GM19372 (cell line): Measurements from ENCODE around the gene HRAS.
"Not testable (repeated sequence)": the region's sequence is repeated elsewhere in the genome, so short reads cannot be mapped to it uniquely, and the experiment has no call there.

Experiments used
- ATAC-seq: cut with Tn5 transposase; IDR thresholded peaks from one replicate; pipeline ENCODE4 v1.9.1; 2021; ENCODE audit warnings: mild to moderate bottlenecking, low read depth, moderate library complexity; ENCODE audit not compliant: unreplicated experiment

HRAS gene

DNA sequence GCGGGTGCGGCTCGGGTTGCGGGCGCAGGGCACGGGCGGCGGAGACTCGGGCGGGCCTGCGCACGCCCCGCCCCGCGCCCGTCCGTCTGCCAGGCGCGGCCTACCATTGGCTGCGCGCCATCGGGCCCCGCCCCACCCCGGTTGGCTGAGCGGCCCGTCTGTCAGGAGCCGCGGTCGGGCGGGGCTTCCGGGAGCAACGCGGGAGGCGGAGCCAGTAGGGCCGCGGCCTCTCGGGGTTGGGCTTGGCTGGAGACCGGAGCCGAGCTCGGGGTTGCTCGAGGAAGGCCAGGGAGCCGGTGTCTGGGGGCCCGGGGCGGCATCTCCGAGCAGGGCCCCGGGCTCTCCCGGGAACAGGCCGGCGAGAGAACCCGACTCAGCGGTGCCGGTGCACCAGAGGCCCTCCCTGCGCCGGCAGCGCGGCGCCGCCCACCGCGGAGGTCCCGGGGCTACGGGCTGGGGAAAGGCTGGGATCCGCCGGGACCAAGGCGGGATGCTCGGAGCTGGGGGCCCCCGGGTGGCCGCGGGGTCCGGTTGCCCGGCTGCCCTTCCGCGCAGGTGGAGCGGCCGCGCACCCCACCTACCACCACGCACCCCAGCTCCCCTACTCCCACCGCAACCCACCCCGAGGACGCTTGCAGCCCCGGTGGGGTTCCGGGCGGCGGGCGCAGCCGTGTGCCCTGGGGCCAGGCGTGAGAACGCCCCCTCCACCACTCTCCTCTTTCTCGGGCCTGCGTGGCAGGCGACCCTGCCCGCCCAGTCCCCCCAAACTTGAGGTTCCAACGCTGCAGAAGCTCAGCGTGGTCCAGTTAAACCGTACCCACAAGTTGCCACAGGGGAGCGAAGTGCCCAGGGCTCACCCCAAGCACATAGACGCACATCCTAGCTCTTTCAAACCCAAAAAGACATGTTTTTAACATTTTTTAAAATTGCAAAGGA lies at the start of gene HRAS:
Gene HRAS (minus strand): TSS at position 58 of the 936 bp plus-strand sequence.
- ATAC-seq, result peak; percentile 65

DNA sequence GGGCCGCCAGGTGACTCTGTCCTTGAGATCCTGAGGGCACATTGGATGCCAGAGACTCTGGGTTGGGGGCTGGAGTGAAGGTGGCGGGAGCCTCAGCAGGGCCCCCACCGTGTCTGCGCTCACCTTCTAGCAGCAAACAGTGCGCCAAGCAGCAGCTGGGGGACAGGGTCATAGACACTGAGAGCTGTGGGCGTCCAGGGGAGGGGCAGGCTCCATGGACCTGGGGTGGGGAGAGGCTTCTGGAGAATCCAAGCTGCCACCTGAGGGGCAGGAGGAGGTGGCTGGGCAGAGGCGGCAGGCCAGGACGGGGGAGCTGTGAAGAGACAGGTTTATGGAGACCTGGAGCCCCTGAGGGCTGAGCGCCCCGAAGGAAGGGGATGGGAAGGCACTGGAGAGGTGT lies 48.9 kb upstream of the HRAS start:
- ATAC-seq, result no peak

DNA sequence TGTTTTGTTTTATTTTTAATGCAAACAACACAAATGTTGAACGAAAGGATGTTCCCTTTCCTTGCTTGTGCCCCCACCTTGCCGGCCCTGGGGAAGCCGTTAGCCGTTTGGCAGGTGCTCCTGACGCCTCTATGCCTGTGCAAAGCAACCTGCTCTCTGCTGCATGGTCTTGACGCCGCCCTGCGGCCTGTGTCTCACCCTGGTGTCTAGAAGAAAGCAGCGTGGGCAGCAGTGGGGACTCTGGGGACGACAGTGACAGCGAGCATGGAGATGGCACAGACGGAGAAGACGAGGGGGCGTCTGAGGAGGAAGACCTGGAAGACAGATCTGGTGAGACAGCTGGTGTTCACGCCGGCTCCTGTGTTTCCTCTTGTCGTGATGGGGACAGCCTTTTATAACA lies 46.4 kb upstream of the HRAS start:
- ATAC-seq, result no peak

DNA sequence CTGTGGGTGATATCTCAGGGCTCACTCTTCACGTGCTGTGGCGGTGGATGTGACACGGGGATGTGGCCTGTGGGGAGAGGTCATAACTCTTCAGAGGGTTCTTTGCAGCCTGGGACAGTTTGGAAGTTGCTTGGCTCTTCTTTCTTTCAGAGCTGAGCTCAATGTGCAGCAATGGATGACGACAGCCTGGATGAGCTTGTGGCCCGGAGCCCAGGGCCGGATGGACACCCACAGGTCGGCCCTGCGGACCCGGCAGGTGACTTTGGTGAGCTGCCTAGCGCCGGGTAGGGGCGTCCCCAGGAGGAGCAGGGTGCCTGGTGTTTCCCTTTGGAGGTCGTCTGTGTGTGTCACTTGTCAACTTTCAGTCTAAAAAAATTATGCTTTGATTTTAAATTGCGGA lies 46.0 kb upstream of the HRAS start:
- ATAC-seq, result no peak

DNA sequence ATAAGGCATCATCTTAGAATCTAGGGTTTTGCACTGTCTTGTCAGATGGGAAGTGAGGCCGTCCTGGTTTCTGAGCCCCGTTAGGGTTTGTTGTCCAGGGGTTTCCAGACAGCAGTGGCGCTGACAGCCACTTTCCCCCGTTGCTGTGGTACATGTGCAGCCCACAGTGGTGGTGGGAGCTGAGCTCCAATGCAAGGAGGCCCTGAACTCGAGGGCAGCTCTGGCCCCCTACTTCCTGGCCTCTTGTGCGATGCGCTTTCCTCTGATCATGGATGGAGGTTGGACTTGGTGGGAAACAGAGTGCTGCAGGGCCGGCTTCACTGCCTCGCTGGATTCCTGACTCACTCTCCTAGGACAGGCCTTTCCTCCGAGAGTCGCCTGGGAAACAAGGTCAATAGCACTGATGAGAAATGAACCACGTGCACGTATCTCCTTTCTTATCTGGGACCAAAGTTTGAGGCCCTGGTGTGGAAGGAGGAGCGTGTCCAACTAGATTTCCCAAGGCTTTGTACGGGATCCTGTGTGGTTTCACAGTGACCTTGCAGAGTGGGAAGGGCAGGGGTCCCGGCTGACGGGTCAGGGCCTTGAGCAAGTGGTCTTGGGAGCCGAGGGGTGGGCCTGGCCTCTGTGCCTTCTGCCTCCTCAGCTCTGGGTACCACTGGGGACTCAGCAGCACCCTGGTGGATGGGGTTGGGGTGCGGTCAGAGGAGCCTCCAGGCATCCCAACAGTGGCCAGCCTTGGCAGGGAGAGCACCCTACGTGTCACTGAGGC lies 44.6 kb upstream of the HRAS start:
- no peak for ATAC-seq

DNA sequence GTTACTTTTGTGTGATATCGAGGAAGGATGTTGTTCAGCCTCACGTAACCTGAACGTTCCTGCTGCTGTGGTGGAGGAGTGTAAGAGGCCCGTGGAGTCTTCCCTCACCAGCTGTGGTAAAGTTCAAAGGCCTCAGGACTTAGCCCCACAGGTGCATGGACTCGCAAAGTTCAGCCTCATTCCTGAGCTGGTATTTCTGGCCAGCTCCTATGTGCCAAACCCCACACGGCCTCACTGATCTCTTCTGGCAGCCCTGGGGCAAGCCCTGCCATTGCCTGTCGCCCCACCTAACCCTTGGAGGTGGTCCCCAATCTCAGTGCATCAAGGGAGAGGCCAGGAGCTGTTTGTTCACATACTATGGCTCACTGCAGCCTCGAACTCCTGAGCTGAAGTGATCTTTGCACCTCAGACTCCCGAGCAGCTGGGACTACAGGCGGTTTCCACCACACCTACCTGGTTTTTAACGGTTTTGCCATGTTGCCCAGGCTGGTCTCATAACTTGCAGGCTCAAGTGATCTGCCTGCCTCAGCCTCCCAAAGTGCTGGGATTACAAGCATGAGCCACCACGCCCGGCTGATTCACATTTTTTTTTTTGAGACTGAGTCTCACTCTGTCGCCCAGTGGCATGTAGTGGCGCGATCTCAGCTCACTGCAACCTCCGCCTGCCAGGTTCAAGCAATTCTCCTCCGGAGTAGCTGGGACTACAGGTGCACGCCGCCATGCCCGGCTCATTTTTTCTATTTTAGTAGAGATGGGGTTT lies 43.1 kb upstream of the HRAS start:
- no peak for ATAC-seq

DNA sequence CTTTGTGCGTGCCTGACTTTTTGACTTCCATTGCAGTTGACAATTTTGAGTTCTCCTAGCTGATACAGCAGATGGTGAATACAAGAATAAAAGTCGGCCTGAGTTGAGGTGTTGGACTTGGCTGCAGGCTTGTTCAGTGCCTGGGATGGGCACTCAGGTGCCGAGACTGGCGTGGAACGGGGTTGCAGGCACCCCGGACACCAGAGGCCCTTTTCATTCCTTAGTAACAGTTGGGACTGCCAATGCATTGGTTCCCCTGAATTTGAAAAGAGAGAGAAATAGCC lies 42.2 kb upstream of the HRAS start:
- ATAC-seq, result no peak

DNA sequence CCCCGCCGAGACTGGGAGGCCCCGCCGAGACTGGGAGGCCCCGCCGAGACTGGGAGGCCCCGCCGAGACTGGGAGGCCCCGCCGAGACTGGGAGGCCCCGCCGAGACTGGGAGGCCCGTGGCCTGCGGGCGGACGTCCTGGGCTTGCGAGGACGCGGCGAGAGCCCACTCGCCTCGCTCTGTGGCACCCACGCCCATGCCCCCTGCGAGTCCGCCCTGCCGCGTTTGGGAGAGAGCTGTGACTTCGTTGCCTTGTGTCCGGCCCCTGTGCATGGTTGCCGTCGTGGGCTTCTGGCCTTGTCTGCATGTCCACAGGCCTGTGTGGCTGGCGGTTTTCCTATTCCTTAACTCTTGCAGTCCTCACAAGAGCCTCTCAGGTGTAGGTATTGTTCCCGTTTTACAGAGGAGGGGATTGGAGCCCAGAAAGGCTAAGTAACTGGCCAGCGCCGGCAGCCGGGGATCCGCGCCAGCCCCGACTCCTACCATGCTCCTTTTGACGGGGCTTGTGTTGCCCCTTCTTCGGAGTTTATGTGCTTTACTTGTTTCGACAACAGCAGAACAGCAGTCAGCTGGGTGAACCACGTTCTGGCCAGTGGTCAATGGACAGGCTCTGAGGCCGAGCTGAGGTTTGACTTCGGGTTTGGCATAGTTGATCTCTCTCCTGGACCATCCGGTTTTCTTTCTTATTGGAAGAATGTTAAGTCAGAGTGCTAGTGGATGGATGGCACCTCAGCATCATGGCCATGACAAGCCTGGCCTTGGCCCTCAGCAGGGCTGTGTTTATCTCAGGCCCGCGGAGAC lies 41.6 kb upstream of the HRAS start:
- no peak for ATAC-seq

DNA sequence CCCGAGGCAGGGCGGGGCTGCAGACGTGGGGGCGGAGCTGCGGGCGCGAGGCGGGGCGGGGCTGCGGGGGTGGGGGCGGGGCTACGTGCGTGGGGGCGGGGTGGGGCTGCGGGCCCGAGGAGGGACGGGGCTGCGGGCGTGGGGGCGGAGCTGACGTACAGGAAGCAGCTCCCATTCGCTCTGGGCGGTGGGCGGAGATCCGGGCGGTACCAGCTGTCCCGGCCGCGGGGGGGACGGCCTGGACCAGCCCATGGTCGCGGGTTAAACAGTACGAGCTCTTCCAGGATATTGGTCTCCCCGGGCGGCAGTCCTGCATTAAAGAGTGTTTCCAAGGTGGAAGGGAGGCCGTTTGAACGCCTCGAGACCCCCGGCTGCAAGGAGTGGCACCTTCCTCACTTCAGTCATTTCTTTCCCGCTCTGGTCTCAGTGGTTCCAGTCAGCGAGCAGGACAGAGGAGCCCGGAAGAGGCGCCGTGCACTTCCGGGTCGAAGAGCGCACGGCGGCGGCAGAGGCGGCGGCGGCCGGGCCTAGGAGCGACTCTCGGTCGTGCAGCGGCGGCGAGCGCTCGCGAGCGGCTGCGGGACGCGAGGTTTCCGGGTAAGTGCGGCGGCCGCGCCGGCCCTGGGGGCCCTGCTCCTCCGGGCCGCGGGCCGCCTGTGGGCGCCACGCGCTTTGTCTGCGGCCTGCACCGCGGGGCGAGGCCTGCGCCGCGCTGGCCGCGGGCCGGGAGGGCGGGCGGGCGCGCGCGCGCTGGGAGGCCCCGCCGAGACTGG lies 40.8 kb upstream of the HRAS start, which contains the start of gene PHRF1:
Gene PHRF1 (plus strand): TSS at position 475 of the 773 bp plus-strand sequence. CDS start 5,043 bp downstream, outside the sequence.
- ATAC-seq, result peak; percentile 78

DNA sequence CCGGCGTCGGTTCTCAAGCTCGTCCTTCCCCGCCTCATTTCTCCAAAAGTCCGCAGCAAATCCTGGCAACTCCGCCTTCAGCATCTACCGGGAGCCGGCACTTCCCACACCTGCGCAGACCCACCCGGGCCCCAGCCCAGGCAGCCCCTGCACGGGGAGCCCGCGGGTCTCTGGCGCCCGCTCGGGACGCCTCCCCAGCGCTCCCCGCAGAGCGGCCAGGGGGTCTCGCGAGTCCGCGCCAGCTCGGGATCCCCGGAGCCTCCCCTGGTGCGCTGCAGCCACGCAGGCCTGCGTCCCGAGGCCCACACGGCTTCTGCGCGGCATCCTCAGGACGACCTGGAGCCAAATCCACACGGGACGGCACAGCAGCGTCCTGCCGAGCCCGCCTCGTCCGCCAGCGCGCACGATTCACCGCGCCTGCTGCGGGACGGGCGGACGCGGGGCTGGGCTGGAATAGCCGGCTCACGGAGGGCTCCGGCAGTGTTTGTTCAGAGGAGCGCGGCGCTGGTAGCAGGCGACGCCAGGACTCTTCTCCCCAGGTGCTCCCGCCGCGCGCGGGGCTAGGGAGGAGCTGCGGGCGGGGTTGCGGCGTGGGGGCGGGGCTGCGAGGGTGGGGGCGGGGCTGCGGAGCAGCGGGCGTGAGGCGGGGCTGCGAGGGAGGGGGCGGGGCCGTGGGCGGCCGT lies 40.1 kb upstream of the HRAS start:
- ATAC-seq, result peak; percentile 36

DNA sequence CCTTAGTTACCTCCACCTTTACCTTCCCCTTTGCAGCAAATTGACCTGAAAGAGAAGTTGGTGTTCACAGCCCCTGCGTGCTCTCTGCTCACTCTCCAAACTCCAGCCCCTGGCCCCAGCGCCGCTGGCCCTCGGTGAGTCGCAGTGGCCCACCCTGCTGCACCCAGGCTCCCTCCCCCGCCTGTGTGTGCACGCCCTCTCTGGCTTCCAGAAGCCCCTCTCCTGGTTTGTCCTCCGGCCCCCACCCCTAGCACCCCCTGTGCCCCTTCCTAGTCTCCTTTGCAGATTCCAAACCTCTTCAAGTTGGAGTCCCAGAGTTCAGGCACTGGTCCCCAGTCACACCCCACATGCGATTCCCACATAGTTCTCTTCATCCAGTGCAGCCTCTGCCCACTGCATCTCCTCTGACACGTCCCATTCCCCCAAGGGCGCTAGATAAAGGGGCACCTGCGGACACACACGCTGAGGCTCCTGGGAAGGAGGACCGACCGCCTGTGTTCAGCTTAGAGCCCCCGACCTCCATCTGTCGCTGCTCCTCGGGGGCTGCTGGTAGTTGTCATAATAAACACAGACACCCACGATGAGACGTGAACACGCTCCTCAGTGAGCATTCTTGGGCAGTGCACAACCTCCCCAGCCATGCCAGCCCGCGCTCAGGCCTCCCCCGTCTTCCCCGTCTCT lies 39.4 kb upstream of the HRAS start:
- no peak for ATAC-seq

DNA sequence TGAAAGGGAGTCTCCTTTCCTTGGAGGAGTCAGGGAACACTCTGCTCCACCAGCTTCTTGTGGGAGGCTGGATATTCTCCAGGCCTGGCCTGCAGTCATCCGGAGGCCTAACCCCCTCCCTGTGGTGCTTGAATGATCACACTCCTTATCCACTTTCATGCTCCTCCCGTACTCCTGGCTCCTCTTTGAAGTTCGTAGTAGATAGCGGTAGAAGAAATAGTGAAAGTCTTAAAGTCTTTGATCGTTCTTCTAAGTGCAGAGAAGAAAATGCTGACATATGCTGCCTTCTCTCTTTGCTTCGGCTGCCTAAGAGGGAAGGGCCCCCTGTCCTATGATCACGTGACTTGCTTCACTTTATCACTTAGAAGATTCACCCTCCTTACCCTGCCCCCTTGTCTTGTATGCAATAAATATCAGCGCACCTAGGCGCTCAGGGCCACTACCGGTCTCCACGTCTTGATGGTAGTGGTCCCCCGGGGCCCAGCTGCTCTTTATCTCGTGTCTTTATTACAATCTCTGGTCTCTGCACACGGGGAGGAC lies 38.7 kb upstream of the HRAS start:
- ATAC-seq, result not testable (repeated sequence)

DNA sequence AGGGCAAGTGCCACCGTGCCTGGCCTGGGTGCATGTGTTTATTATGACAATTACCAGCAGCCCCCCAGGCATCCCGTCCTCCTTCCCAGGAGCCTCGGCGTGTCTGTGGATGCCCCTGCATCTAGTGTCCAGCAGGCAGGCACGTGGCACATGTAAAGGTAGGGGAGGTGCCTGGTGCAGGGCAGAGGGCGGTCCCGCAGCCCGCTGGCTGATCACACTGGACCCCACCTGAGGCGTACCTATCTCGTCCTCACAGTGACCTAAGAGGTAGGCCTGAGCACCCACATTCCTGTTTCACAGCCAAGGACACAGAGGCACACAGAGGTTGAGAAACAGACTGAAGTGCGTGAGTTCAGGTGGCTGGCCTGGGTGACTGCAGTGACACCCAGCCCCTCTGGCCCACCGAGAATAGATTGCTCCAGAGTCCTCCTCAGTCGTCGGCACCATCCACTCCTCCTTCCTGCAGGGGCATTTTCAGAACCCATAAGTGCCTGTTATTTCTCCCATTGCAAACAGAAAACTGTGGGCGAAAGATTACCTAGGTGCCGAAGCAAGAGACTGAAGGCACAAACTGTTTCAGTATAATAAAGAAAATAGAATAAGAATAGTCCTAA lies 37.9 kb upstream of the HRAS start:
- no peak for ATAC-seq

DNA sequence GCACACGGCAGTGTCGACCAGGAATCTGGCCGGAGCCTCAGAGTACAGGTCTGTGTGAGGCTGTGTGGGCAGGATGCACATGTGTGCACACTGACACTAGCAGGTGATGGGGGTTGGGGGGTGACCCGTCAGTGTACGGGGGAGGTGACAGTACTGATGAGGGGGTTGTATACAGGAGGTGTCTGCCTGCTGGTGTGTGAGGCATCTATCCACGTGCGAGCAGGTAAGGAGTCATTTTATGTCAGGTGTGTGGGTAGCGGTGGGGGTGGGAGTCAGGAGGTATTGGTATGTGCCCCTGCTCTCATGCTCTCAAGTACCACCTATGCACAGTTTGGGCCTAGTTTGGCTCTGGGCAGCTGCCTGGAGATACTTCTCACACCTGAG lies 36.4 kb upstream of the HRAS start:
- ATAC-seq, result no peak

DNA sequence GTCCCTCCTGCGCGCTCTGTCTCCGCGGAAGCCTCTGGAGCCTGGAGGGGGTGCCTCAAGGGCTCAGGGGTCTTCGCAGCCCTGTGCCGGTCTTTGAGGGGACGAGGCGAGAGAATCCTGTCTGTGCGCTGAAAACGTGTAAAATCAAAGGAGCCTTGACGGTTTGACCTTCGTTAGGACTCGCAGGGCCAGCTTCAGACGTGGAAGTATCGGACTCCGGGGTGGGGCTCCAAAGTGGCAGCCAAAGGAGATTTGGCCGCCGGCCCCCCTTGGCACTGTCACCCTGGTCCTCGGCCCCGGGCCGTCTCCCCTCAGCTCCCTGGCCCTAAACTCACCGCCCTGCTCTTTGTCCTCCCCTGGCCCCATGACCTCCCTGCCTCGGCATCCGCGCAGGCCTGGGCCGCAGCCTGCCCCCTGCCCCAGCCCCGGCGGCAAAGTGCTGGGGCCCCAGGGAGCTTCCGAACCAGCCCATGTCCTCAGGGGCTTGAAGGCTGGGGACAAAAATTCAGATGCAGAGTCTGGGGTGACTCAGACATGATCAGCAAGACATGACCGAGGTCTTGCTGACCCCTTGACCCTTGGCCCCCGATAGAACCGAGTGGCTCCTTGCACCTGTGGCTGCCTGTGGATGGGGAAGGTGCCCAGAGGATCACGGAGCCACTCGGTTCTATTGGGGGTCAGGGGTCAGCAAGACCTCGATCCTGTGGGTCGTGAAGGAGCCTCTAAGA lies 33.9 kb upstream of the HRAS start:
- no peak for ATAC-seq

DNA sequence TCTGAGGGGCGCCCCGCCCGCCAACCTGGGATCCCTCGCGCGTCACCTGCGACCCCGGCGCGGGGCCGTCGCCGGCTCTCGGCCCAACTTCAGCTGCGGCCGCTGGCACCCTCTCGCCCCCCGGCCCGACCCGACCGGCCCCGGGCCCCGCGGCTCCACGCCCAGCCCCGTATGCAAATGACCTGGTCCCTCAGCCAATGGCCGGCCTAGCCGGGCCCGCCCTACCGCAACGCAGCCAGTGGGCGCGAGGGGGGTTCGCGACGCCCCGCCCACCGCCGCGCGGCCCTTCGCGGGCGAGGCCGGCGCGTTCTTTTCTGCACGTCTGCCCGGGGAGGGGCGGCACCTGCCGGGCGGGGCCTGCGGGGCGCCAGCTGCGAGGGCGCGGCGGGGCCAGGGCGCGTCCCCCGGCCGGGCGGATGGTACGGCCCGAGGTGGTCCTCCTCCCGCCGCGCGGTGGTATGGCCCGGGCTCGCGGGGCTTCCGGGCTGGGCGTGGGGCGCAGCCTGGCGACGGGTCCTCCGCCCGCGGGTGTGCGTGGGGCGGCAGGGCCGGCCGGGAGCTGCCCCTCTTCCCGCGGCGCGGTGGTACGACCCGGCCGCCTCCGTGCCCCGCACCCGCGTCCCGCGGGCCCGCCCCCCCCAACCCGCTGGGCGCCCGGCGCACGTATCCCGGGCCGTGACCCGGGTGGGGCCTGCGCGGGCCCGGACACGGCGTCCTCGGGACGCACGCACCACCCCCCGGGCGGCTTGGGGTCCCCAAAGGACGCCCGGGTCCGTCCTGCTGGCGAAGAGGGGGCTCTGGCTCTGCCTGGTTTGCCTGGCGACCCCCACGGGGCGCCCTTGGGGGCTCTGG lies 33.2 kb upstream of the HRAS start:
- ATAC-seq, result peak; percentile 88
